ENCODE measurements around the gene CCDC24. TPM values are rescaled to one million over a fixed set of nuclear protein-coding genes. Genes with fewer than 3 reads are reported as not detected.

Gene CCDC24
- total RNA-seq, 1 experiment from 2014 or later = 11.8 TPM

DNA sequence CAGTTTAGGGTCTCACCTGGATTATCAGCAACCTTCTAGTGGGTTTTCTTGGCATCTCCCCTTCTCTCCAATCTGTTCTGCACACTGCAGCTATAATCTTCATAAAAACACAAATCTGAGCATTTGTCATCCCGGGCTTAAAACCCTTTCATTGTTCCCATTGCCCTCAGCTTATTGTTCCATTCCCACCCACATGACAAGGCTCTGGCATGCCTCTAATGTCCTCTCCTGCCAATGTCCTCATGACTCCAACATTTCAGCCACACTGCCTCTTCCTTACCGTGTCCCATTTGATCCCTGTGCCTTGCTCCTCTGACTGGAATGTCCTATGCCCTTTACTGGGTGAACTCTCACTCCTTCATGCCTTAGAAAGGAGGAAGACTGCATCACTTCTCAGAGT lies 29.1 kb upstream of the CCDC24 start:
- H3K4ac ChIP-seq (ENCODE audit: low read depth, low read length) = no peak overlapping the region
- Mint-ChIP-seq H3K36me3 (ENCODE audit: insufficient read depth in 1 of 3, low read depth in 3 of 3) (peaks cover 1 to 18% (median 13%) of the 10 kb centered on the region in 3 experiments; a peak in 5 of 7 replicates), H3K4me1 (no peaks in the 10 kb centered on the region), H3K4me3 (no peak overlapping the region), H3K27me3 (ENCODE audit: low read depth) (no peaks in the 10 kb centered on the region), H3K27ac (no peak overlapping the region), H3K9me3 (no peaks in the 10 kb centered on the region)
- WGBS (ENCODE audit: extremely low coverage, insufficient read length, low lambda C conversion rate) = no CpG with 5 or more reads among the region's 2 CpGs
- no peak overlapping the region for H3K18ac ChIP-seq (ENCODE audit: insufficient read length, low read depth, low read length)
- H3K23me2 ChIP-seq (ENCODE audit: insufficient read length, low read depth, low read length, poor library complexity, severe bottlenecking) = no peaks in the 10 kb centered on the region
- H3T11ph ChIP-seq (ENCODE audit: low read length) = no peak overlapping the region
- H4K8ac ChIP-seq (replicated peaks; ENCODE audit: insufficient read length, low read depth, low read length) = no peak overlapping the region
- H4K5ac ChIP-seq (ENCODE audit: insufficient read length, low read depth, low read length) = no peak overlapping the region
- H3K14ac ChIP-seq (ENCODE audit: insufficient read depth, low read length) = no peak overlapping the region
- H3K79me1 ChIP-seq (ENCODE audit: insufficient read depth, low read depth, low read length, poor library complexity, severe bottlenecking) = no peaks in the 10 kb centered on the region
- no peak overlapping the region for H2AFZ ChIP-seq (ENCODE audit: low read length)
- H3K9ac ChIP-seq (ENCODE audit: extremely low read depth, insufficient read length, low read length) = no peak overlapping the region
- H3K27me3 ChIP-seq (ENCODE audit: insufficient read depth, low read length) = no peaks in the 10 kb centered on the region
- H2BK120ac ChIP-seq (ENCODE audit: low read depth, low read length, poor library complexity, severe bottlenecking) = no peak overlapping the region
- no peaks in the 10 kb centered on the region for H3K79me2 ChIP-seq (ENCODE audit: insufficient read depth, low read length)
- no peak for DNase-seq
- no peak overlapping the region for H3K23ac ChIP-seq (ENCODE audit: insufficient read length, low read depth, low read length)
- H4K20me1 ChIP-seq (ENCODE audit: control insufficient read depth, insufficient read depth, insufficient read length) = no peaks in the 10 kb centered on the region
- H2BK20ac ChIP-seq (ENCODE audit: low read depth, low read length, poor library complexity, severe bottlenecking) = no peak overlapping the region
- H3K9me3 ChIP-seq (ENCODE audit: control insufficient read depth, low read depth, low read length) = no peaks in the 10 kb centered on the region
- H2BK5ac ChIP-seq (ENCODE audit: insufficient read length, low read length) = no peak overlapping the region
- no peak overlapping the region for H3K27ac ChIP-seq (ENCODE audit: insufficient read length, low read depth, low read length)
- no peaks in the 10 kb centered on the region for H3K4me1 ChIP-seq (ENCODE audit: insufficient read depth, low read length)
- H4K91ac ChIP-seq (ENCODE audit: insufficient read length, low read depth, low read length) = no peak overlapping the region
- no peak overlapping the region for H3K4me2 ChIP-seq (ENCODE audit: insufficient read depth, insufficient read length, low read length)
- H2BK12ac ChIP-seq (ENCODE audit: insufficient read length, low read depth, low read length) = no peak overlapping the region
- TF ChIP-seq, protein P1, sequence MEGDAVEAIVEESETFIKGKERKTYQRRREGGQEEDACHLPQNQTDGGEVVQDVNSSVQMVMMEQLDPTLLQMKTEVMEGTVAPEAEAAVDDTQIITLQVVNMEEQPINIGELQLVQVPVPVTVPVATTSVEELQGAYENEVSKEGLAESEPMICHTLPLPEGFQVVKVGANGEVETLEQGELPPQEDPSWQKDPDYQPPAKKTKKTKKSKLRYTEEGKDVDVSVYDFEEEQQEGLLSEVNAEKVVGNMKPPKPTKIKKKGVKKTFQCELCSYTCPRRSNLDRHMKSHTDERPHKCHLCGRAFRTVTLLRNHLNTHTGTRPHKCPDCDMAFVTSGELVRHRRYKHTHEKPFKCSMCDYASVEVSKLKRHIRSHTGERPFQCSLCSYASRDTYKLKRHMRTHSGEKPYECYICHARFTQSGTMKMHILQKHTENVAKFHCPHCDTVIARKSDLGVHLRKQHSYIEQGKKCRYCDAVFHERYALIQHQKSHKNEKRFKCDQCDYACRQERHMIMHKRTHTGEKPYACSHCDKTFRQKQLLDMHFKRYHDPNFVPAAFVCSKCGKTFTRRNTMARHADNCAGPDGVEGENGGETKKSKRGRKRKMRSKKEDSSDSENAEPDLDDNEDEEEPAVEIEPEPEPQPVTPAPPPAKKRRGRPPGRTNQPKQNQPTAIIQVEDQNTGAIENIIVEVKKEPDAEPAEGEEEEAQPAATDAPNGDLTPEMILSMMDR (conservative IDR thresholded peaks at IDR 0.05) = no peak
- no peak overlapping the region for H2AK5ac ChIP-seq (ENCODE audit: insufficient read length, low read length)
- no peak overlapping the region for H3K56ac ChIP-seq (ENCODE audit: insufficient read length, low read depth, low read length)
- H2BK15ac ChIP-seq (ENCODE audit: low read depth, low read length) = no peak overlapping the region

All from H9 (cell line).